HepG2 (cell line): ENCODE results near the gene SGSH. TPM values are rescaled to one million over a fixed set of nuclear protein-coding genes. Genes with fewer than 3 reads are reported as not detected.

Source experiments
- CEBPG ChIP-seq: IDR thresholded peaks from 2 replicates; pipeline ENCODE4 v1.6.1; 2016
- DMTF1 ChIP-seq: sonication (generic); formaldehyde crosslinking; IDR thresholded peaks from 2 replicates; pipeline ENCODE4 v1.4.0; 2020; ENCODE audit warnings: mild to moderate bottlenecking, missing genetic modification reagents
- KAT7 ChIP-seq: IDR thresholded peaks from 2 replicates; pipeline ENCODE4 v1.6.1; 2018; ENCODE audit warnings: borderline replicate concordance, missing compliant biosample characterization
- MED1 ChIP-seq: sonication (generic); formaldehyde crosslinking; IDR thresholded peaks from 2 replicates; pipeline ENCODE4 v1.4.0; 2020; ENCODE audit warnings: missing genetic modification reagents
- MTERF4 ChIP-seq: sonication (generic); formaldehyde crosslinking; IDR thresholded peaks from 2 replicates; pipeline ENCODE4 v1.8.0; 2023; ENCODE audit warnings: mild to moderate bottlenecking, missing genetic modification reagents
- NFKBIZ ChIP-seq: IDR thresholded peaks from 2 replicates; pipeline ENCODE4 v1.6.1; 2018; ENCODE audit warnings: missing genetic modification reagents, missing compliant biosample characterization
- TCF12 ChIP-seq, 2 experiments: fragments of 450-650 bp in 1 of 2; sonication (generic) in 1 of 2; formaldehyde crosslinking in 1 of 2; IDR thresholded peaks; 2 replicates each; pipeline versions ENCODE4 v1.6.1 to v1.8.0; 2017 to 2022; ENCODE audit warnings: antibody characterized with exemption in 1 of 2, mild to moderate bottlenecking in 1 of 2, missing genetic modification reagents in 1 of 2, moderate library complexity in 1 of 2
- ZEB1 ChIP-seq: IDR thresholded peaks from 2 replicates; pipeline ENCODE4 v1.6.1; 2012; ENCODE audit warnings: mild to moderate bottlenecking, low read depth, inconsistent platforms; ENCODE audit not compliant: insufficient replicate concordance
- ZNF574 ChIP-seq: sonication (generic); formaldehyde crosslinking; IDR thresholded peaks from 2 replicates; pipeline ENCODE4 v1.4.0; 2020; ENCODE audit warnings: missing genetic modification reagents
- polyA plus RNA-seq, 8 experiments: library from polyadenylated mRNA; depleted of rRNA in 3 of 8; stranded (reverse) in 7 of 8; unstranded in 1 of 8; fragments of >200 nt; fragmentation: Illumina TruSeq in 4 of 8; extraction: Trizol in 4 of 8; gene quantifications; 2 replicates each; pipeline versions ENCODE4 v1.2.1 to v1.2.3, GENCODE V29; 2011 to 2016; ENCODE audit warnings: low read depth in 4 of 8, missing spikeins in 1 of 8, mixed read lengths in 1 of 8; ENCODE audit not compliant: insufficient read depth in 1 of 8
- total RNA-seq, 5 experiments: library from RNA; depleted of rRNA; stranded (reverse); fragments of >200 nt; fragmentation: Illumina TruSeq; extraction: Trizol; gene quantifications; 2 replicates each; pipeline ENCODE4 v1.2.3, GENCODE V29; 2016; ENCODE audit warnings: low read depth in 1 of 5
- TF ChIP-seq, protein P1 (sequence below), 2 experiments: fragments of 450-650 bp in 1 of 2; sonication (generic) in 1 of 2; formaldehyde crosslinking in 1 of 2; IDR thresholded peaks; 2 replicates each; pipeline versions ENCODE4 v1.6.1 to v1.8.0; 2016 to 2022; ENCODE audit warnings: antibody characterized with exemption in 1 of 2, mild to moderate bottlenecking in 1 of 2, missing genetic modification reagents in 1 of 2
- TF ChIP-seq, protein P2 (sequence below): sonication (generic); formaldehyde crosslinking; IDR thresholded peaks from 2 replicates; pipeline ENCODE4 v1.4.0; 2020; ENCODE audit warnings: mild to moderate bottlenecking, missing genetic modification reagents

The SGSH gene
- total and polyA plus RNA-seq, 2 of the 13 experiments (the other 11 are each of a cell fraction or from before 2014, with no cell fraction given) = 12.2 to 17.6 TPM

GRCh38 chr17:80220054-80220735 lies at the start of gene SGSH, which contains the start of gene SLC26A11 (continued):
- TF ChIP-seq, protein P1, sequence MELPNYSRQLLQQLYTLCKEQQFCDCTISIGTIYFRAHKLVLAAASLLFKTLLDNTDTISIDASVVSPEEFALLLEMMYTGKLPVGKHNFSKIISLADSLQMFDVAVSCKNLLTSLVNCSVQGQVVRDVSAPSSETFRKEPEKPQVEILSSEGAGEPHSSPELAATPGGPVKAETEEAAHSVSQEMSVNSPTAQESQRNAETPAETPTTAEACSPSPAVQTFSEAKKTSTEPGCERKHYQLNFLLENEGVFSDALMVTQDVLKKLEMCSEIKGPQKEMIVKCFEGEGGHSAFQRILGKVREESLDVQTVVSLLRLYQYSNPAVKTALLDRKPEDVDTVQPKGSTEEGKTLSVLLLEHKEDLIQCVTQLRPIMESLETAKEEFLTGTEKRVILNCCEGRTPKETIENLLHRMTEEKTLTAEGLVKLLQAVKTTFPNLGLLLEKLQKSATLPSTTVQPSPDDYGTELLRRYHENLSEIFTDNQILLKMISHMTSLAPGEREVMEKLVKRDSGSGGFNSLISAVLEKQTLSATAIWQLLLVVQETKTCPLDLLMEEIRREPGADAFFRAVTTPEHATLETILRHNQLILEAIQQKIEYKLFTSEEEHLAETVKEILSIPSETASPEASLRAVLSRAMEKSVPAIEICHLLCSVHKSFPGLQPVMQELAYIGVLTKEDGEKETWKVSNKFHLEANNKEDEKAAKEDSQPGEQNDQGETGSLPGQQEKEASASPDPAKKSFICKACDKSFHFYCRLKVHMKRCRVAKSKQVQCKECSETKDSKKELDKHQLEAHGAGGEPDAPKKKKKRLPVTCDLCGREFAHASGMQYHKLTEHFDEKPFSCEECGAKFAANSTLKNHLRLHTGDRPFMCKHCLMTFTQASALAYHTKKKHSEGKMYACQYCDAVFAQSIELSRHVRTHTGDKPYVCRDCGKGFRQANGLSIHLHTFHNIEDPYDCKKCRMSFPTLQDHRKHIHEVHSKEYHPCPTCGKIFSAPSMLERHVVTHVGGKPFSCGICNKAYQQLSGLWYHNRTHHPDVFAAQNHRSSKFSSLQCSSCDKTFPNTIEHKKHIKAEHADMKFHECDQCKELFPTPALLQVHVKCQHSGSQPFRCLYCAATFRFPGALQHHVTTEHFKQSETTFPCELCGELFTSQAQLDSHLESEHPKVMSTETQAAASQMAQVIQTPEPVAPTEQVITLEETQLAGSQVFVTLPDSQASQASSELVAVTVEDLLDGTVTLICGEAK (IDR thresholded peaks at IDR 0.05) = no peak
- TF ChIP-seq, protein P1 (CRISPR knock-in tag; IDR thresholded peaks at IDR 0.05) = no peak; the same call in 1 of the 2 replicates
- no peak for TF ChIP-seq DMTF1
- peak; percentile 43; the same call in 1 of the 2 replicates for TF ChIP-seq ZNF574 (CRISPR knock-in tag)
- peak; percentile 19; the same call in 1 of the 2 replicates for TF ChIP-seq NFKBIZ
- no peak for TF ChIP-seq CEBPG (CRISPR knock-in tag)
- TF ChIP-seq, protein P2, sequence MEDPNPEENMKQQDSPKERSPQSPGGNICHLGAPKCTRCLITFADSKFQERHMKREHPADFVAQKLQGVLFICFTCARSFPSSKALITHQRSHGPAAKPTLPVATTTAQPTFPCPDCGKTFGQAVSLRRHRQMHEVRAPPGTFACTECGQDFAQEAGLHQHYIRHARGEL (CRISPR knock-in tag) = no peak
- peak; percentile 88; the same call in 1 of the 2 replicates for TF ChIP-seq MTERF4 (CRISPR knock-in tag)
- TF ChIP-seq TCF12 (IDR thresholded peaks at IDR 0.05) = no peak
- TF ChIP-seq TCF12 (CRISPR knock-in tag; IDR thresholded peaks at IDR 0.05) = peak; percentile 67; the same call in 1 of the 2 replicates
- TF ChIP-seq ZEB1 = no peak
- TF ChIP-seq KAT7 = peak; percentile 90; the same call in 1 of the 2 replicates
- TF ChIP-seq MED1 (CRISPR knock-in tag) = no peak
